Measurements from ENCODE around the gene FAAP20.

GRCh38 chr1:2177541-2177940 lies 17.0 kb downstream of the FAAP20 start:
- TF ChIP-seq, protein P1, sequence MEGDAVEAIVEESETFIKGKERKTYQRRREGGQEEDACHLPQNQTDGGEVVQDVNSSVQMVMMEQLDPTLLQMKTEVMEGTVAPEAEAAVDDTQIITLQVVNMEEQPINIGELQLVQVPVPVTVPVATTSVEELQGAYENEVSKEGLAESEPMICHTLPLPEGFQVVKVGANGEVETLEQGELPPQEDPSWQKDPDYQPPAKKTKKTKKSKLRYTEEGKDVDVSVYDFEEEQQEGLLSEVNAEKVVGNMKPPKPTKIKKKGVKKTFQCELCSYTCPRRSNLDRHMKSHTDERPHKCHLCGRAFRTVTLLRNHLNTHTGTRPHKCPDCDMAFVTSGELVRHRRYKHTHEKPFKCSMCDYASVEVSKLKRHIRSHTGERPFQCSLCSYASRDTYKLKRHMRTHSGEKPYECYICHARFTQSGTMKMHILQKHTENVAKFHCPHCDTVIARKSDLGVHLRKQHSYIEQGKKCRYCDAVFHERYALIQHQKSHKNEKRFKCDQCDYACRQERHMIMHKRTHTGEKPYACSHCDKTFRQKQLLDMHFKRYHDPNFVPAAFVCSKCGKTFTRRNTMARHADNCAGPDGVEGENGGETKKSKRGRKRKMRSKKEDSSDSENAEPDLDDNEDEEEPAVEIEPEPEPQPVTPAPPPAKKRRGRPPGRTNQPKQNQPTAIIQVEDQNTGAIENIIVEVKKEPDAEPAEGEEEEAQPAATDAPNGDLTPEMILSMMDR (conservative IDR thresholded peaks at IDR 0.05), result no peak
- no peak for TF ChIP-seq ZFX (IDR thresholded peaks at IDR 0.05)
